AG04449 (cell line): Measurements from ENCODE around the gene LAGE3.

Experiments used
- CTCF ChIA-PET: fragments of 350-600 bp; formaldehyde crosslinking; extraction: SDS; loops from one replicate; lab custom pipeline; 2021; ENCODE audit warnings: antibody characterized with exemption; lab: Yijun Ruan, JAX
- POLR2A ChIA-PET: fragments of 400-600, 350-600 bp; formaldehyde crosslinking; extraction: SDS; loops from one replicate; lab custom pipeline; 2020; ENCODE audit warnings: antibody characterized with exemption, inconsistent platforms; lab: Yijun Ruan, JAX
- DNase-seq: peaks from one replicate; pipeline ENCODE4 v3.0.0-alpha.2; 2010; ENCODE audit warnings: low read depth, low spot score
- H3K4me3 ChIP-seq: 2 replicates; pipeline ENCODE4 v1.5.1; 2011; ENCODE audit warnings: low read depth, mild to moderate bottlenecking, control low read depth, low read length
- CTCF ChIP-seq: IDR thresholded peaks from one replicate; pipeline ENCODE4 v1.5.1; 2011; ENCODE audit warnings: mild to moderate bottlenecking, moderate library complexity, low read length, control low read depth, inconsistent platforms; ENCODE audit not compliant: insufficient read depth; ENCODE audit errors: missing control alignments

LAGE3 gene

GRCh38 chrX:154443992-154444754 lies 34.9 kb downstream of the LAGE3 start, which contains the start of gene FAM50A:
Gene FAM50A (plus strand): TSS chrX:154444141. CDS start chrX:154444236, 95 bp downstream.
- DNase-seq, result no peak
- ChIA-PET CTCF (interaction anchor here (0.9 kb wide), 1 partner anchor 46 kb away, joined by 3 read pairs; the partner anchor contains the start of gene RPL10), POLR2A (interaction anchor here (1.0 kb wide), 1 partner anchor 15 kb away, joined by 3 read pairs; no protein-coding TSS in a partner anchor)
- TF ChIP-seq CTCF, result no peak
- H3K4me3 ChIP-seq, result peak within 1 kb of the TSS; percentile 64

- peak overlapping the region; percentile 43 for H3K4me3 ChIP-seq
- no peak for DNase-seq
- no peak for TF ChIP-seq CTCF
- POLR2A ChIA-PET, result interaction anchor here (1.0 kb wide), 1 partner anchor 15 kb away, joined by 3 read pairs; no protein-coding TSS in a partner anchor
- CTCF ChIA-PET, result interaction anchor here (0.6 to 0.9 kb wide), 2 partner anchors 45 to 84 kb away, joined by 3 to 4 read pairs; partner anchors contain the start of gene RPL10
Measured at GRCh38 chrX:154443479-154443910, 35.6 kb downstream of the LAGE3 start.

- H3K4me3 ChIP-seq, result no peak overlapping the region
- ChIA-PET POLR2A (no interaction called here), CTCF (no interaction called here)
- no peak for DNase-seq
- no peak for TF ChIP-seq CTCF
Measured at GRCh38 chrX:154441984-154442707, 36.9 kb downstream of the LAGE3 start.

- no peak for TF ChIP-seq CTCF
- DNase-seq, result no peak
- H3K4me3 ChIP-seq, result no peak overlapping the region
- ChIA-PET POLR2A (interaction anchor here (0.6 kb wide), 2 partner anchors 11 to 49 kb away, joined by 3 read pairs; partner anchors contain the start of gene SLC10A3), CTCF (interaction anchor here (1.2 kb wide), 1 partner anchor 86 kb away, joined by 4 read pairs; no protein-coding TSS in a partner anchor)
Measured at GRCh38 chrX:154441564-154441963, 37.5 kb downstream of the LAGE3 start.

- POLR2A ChIA-PET, result interaction anchor here (0.6 kb wide), 2 partner anchors 12 to 50 kb away, joined by 3 read pairs; partner anchors contain the start of gene SLC10A3
- no peak for TF ChIP-seq CTCF
- H3K4me3 ChIP-seq, result no peak overlapping the region
- CTCF ChIA-PET, result interaction anchor here (1.2 kb wide), 1 partner anchor 87 kb away, joined by 4 read pairs; no protein-coding TSS in a partner anchor
- DNase-seq, result no peak
Measured at GRCh38 chrX:154440623-154441357, 38.3 kb downstream of the LAGE3 start.
